Motor neuron (in vitro differentiated cells): ENCODE data around the gene ARIH2. TPM values are rescaled to one million over a fixed set of nuclear protein-coding genes. Genes with fewer than 3 reads are reported as not detected.

Experiments
- ATAC-seq, 8 experiments: fragments of 200-7000 bp; cut with Tn5 transposase; replicated peaks in 6 of 8; 2 replicates each; pipeline ENCODE4 v1.8.0; 2021; ENCODE audit warnings: mild to moderate bottlenecking in 8 of 8, moderate library complexity in 8 of 8
- H3K27ac ChIP-seq, 2 donors: fragments of 250-450 bp; sonication (Bioruptor Pico); 2 replicates each; pipeline ENCODE4 v1.9.0; 2021; ENCODE audit warnings: antibody characterized with exemption in 2 of 2, mild to moderate bottlenecking in 2 of 2, moderate library complexity in 1 of 2
- H3K4me1 ChIP-seq, 2 donors: fragments of 250-450 bp; sonication (Bioruptor Pico); replicated peaks in 1 of 2; 2 replicates each; pipeline ENCODE4 v1.6.1; 2021; ENCODE audit warnings: antibody characterized with exemption in 2 of 2, mild to moderate bottlenecking in 2 of 2, moderate library complexity in 1 of 2
- H3K4me3 ChIP-seq, 5 donors: fragments of 250-450 bp; sonication (Bioruptor Pico); 2 replicates each; pipeline ENCODE4 v1.9.0; 2021; ENCODE audit warnings: antibody characterized with exemption in 5 of 5, mild to moderate bottlenecking in 5 of 5, moderate library complexity in 4 of 5
- WGBS, 10 experiments: fragments of 450-650 bp; shearing (Covaris generic); methylation state at CpG; one replicate each; pipeline ENCODE4 v1.0.0; 2022; 5-methylcytosine and 5-hydroxymethylcytosine counted together
- in situ Hi-C, 9 experiments: fragments of 400-800 bp; cut with MboI; loops; one replicate each; pipeline ENCODE4 v1.15.0; 2021; ENCODE audit warnings: low sequenced_read_pairs in 9 of 9, low pct_unique_long_range_greater_than_20kb in 2 of 9; ENCODE audit not compliant: unreplicated experiment in 9 of 9
- total RNA-seq, 8 experiments: library from RNA; unstranded; fragments of 300-600 nt; gene quantifications; 2 replicates each; pipeline versions ENCODE4 v1.2.3 to v1.2.4, GENCODE V29; 2022

The ARIH2 gene
- total RNA-seq, 8 experiments from 2014 or later, result 42.4 to 111 (median 68.1) TPM

DNA sequence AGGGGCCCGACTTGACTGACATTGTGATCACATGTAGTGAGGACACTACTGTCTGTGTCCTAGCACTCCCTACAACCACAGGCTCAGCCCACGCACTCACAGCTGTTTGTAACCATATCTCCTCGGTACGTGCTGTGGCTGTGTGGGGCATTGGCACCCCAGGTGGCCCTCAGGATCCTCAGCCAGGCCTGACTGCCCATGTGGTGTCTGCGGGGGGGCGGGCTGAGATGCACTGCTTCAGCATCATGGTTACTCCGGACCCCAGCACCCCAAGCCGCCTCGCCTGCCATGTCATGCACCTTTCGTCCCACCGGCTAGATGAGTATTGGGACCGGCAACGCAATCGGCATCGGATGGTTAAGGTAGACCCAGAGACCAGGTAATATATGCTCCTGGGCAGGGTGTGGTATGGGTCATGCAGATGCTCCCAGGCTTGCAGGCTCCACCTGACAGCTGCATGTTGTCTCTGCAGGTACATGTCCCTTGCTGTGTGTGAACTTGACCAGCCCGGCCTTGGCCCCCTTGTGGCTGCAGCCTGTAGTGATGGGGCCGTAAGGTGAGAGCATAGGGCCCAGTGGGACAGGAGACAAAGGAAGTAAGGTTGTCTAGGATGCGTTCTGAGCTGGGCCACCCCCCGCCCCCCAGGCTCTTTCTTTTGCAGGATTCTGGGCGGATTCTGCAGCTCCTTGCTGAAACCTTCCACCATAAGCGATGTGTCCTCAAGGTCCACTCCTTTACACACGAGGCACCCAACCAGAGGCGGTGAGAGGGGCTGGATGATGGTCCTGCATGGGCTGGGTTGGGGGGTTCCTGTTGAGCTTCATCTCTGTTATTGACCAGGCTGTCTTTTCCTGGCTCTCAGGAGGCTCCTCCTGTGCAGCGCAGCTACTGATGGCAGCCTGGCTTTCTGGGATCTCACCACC, 95.4 kb downstream of the ARIH2 start:
- H3K27ac ChIP-seq, result no peak overlapping the region
- 80 to 100% (median 98%) methylated on average over 1 to 10 of the region's 24 CpGs; no CpG with 5 or more reads in 3 of the 10 experiments for WGBS, 10 experiments
- H3K4me3 ChIP-seq, result no peak overlapping the region
- ATAC-seq, result peak in 2 of 8 experiments; percentile 5 to 11
- in situ Hi-C loops, result no loop called here
- peaks cover 8 to 9% of the 10 kb centered on the region in 2 donors for H3K4me1 ChIP-seq

DNA sequence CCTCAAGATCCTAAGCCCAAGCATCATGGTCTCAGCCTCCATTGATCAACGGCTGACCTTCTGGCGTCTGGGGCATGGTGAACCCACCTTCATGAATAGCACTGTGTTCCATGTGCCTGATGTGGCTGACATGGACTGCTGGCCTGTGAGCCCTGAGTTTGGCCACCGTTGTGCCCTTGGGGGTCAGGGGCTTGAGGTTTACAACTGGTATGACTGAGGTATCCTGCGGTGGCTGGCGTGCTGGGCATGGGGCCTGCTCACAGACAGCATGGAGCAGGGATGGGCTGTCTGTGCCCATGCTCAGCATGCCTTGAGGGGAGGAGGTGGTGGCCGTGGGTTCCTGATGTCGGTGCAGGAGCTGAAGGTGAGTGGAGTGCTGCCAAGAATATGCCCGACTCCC, 96.4 kb downstream of the ARIH2 start:
- no peak overlapping the region for H3K4me3 ChIP-seq
- H3K27ac ChIP-seq, result no peak overlapping the region
- ATAC-seq, result no peak
- WGBS, 10 experiments, result 80 to 100% (median 100%) methylated on average over 1 to 2 of the region's 8 CpGs; no CpG with 5 or more reads in 5 of the 10 experiments
- H3K4me1 ChIP-seq, result peaks cover 16 to 18% of the 10 kb centered on the region in 2 donors
- in situ Hi-C loops, result no loop called here

DNA sequence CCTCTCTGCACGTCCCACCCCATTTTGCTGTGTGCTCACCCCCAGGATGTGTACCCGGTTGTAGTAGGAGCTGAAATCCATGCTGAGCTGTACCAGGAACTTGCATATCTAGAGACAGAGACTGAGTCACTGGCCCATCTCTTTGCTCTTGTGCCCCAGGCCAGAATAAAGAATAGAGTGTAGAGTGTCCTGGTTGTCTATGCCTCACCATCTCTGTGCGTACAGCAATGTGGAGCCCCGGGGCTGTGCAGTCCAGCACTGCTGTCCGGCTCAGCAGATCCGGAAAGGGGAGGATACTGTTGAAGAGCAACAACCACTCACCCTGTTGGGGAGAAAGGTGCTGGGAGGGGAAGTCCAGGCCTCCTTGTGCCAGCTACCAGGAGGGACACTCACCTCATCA, 97.1 kb downstream of the ARIH2 start:
- no peak overlapping the region for H3K27ac ChIP-seq
- in situ Hi-C loops, result no loop called here
- ATAC-seq, result peak in 1 of 8 experiments; percentile 35
- no peak overlapping the region for H3K4me3 ChIP-seq
- H3K4me1 ChIP-seq, result peaks cover 18 to 19% of the 10 kb centered on the region in 2 donors
- WGBS, 10 experiments, result 20 to 100% (median 100%) methylated on average over 1 to 3 of the region's 6 CpGs; no CpG with 5 or more reads in 7 of the 10 experiments

DNA sequence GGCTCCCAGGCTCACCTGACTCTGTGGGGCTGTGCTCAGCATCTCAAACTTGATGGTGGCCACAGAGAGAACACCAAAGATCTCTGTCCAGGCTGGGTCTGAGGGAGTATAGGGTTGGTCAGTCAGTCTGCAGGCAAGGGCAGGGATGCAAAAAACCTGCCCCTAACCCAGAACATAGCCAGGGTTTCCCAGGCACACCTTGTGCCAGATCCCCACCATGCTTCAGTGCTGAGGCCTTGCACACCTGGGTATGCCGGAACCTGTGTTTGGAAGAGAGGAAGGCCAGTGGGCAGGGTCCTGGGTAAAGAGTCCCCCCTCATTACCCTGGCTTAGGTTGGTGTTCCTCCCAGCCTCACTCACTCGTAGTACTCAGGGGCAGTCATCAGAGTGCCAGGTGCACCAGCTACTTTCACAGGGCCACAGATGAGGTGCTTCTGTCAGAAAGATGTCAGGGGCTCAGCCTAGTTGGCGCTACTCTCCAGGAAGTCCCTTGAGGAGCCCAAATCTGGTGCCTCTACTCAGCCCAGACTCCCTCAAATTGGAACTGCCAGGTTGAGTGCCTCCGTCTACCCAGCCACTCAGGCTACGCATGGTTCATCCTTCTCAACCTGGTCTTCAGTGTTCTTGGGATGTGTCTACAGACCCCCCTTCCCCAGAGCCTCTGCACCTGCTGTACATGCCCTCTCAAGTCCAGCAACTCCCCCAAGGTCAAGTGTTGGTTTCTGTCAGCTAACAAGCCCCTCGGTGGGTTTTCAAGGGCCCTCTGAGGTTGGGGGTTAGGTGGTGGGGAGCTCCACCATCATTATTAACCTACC, 98.0 kb downstream of the ARIH2 start:
- no peak for ATAC-seq
- in situ Hi-C loops, result no loop called here
- H3K27ac ChIP-seq, result no peak overlapping the region
- no peak overlapping the region for H3K4me3 ChIP-seq
- H3K4me1 ChIP-seq, result peaks cover 18 to 19% of the 10 kb centered on the region in 2 donors
- WGBS, 10 experiments, result 80 to 100% (median 100%) methylated on average over 1 to 3 of the region's 6 CpGs; no CpG with 5 or more reads in 3 of the 10 experiments

DNA sequence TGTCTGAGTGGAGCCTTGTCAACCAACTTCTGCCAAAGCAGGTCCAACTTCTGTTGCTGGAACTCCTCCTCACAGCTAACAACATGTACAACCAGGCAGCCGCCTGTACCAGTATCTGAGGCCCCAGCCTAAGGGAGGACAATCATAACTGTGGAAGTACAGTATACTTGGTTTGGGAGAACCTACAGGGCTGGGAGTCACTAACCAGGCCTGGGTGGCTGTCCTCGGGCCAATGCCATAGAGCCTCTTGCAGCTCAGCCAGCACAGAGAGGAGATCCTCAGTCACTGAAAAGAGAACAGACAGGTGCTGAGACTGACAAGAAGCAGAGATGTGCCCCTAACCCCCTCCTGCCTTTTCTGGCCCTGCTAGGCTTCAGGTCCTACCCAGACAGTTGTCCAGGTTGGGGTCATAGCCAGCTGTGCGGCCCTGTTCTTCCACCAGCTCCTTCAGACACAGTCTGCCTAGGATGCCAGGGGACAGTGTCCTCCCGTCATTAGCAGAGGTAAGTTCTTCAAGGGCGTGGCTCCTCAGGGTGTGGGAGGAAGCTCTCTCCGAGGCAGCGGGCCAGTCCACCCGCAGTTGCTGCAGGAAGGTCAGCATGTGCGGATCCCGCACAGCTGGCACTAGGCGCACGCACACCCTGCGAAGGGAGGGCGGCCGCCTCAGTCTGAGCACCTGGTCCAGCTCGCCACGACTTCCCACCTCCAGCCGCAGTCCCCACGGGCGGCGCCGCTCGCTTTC, 98.8 kb downstream of the ARIH2 start:
- in situ Hi-C loops, result no loop called here
- WGBS, 10 experiments, result 0 to 60% (median 21%) methylated on average over 1 to 15 of the region's 23 CpGs; no CpG with 5 or more reads in 6 of the 10 experiments
- Histone ChIP-seq H3K27ac (peak overlapping the region; percentile 61 to 76), H3K4me3 (peak overlapping the region; percentile 52 to 96 (median 83)), H3K4me1 (peaks cover 18 to 19% of the 10 kb centered on the region in 2 donors)
- ATAC-seq, result peak in 1 of 8 experiments; percentile 0

DNA sequence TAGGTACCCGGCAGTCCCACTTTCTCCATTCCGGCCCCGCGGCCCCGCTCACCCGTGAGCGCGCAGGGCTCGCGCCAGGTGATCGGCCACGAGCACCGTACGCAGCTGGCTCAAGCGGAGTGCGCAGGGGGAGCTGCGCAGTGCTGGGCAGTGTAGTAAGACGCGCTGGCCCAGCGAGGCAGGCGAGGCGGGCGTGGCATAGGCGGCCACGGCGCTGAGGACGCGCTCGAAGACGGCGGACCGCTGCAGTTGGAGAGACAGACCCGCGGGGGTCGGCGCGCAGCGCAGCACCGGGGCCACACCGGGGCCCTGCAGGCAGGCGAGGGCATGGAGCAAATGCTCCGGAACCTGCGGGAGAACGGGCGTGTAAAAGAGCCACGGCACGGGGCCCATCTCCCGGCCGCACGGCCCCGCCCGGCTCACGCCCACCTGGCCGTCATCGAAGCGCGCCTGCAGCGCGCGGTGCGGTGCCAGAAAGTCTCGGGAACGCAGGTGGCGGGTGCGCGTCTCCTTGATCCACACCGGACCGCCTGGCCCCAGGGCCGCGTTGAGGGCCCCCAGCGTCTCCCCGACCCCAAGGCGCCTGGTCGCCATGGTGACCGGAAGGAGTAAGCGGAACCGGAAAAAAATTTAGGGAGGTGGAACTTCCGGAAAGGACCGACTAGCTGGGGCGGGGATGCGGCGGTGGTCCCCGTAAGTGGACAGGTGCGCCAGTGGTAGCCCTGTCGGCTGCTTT, 99.5 kb downstream of the ARIH2 start, which contains the start of gene DALRD3:
DALRD3 (minus strand) TSS at position 610 of the 736 bp plus-strand sequence; CDS start at position 594, 16 bp downstream.
- ATAC-seq, result peak; percentile 7 to 47 (median 36)
- H3K27ac ChIP-seq, result peak within 1 kb of the TSS; percentile 61 to 76
- in situ Hi-C loops, result no loop called here
- H3K4me1 ChIP-seq, result peaks cover 22% of the 10 kb centered on the region in 2 donors
- peak within 1 kb of the TSS; percentile 52 to 96 (median 83) for H3K4me3 ChIP-seq
- WGBS, 10 experiments, result 0 to 2% methylated on average over 8 to 17 of the region's 85 CpGs; no CpG with 5 or more reads in 8 of the 10 experiments

DNA sequence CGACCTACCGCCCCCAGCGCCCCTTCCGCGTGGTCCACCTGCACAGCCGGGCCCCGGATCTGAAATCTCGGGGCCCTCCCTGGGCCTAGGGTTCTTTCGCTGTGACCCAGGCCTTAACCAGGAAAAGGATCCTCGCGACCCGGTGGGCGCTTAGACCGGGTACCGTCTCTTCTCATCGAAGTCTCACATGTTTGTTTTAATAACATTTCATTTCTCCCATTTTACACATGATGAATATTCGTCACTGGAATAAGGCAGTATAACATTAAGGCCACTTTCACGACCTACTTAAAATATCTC, 100.0 kb downstream of the ARIH2 start:
- in situ Hi-C loops, result no loop called here
- 0 to 13% (median 7%) methylated on average over 1 to 9 of the region's 18 CpGs; no CpG with 5 or more reads in 2 of the 10 experiments for WGBS, 10 experiments
- H3K4me1 ChIP-seq, result peaks cover 22 to 24% of the 10 kb centered on the region in 2 donors
- peak overlapping the region; percentile 52 to 96 (median 83) for H3K4me3 ChIP-seq
- ATAC-seq, result no peak
- peak overlapping the region; percentile 61 to 76 for H3K27ac ChIP-seq

DNA sequence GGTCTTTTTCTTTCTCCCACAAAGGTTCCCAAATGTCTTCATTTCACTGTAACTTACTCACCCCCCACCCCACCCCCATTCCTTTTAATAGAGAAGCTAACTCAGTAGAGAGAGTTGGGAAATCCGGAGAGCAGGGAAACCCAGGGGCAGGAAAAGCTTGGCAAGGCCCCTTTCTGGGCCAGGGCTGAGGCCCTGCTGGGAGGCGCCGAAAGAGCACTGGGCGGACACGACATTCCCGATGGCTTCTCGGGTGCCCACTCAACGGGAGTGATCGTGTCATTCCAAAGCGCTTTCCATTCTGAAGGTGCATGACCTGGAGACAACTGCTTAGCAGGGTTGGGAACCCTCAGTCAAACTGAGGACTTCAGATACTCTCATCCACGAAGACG, 101.3 kb downstream of the ARIH2 start:
- no peak for ATAC-seq
- H3K4me3 ChIP-seq, result peak overlapping the region; percentile 78 to 97 (median 92)
- in situ Hi-C loops, result no loop called here
- peaks cover 22 to 24% of the 10 kb centered on the region in 2 donors for H3K4me1 ChIP-seq
- WGBS, 10 experiments, result 33 to 90% (median 67%) methylated on average over 1 to 6 of the region's 12 CpGs; no CpG with 5 or more reads in 5 of the 10 experiments
- peak overlapping the region in 1 of 2 donors; percentile 99 for H3K27ac ChIP-seq

DNA sequence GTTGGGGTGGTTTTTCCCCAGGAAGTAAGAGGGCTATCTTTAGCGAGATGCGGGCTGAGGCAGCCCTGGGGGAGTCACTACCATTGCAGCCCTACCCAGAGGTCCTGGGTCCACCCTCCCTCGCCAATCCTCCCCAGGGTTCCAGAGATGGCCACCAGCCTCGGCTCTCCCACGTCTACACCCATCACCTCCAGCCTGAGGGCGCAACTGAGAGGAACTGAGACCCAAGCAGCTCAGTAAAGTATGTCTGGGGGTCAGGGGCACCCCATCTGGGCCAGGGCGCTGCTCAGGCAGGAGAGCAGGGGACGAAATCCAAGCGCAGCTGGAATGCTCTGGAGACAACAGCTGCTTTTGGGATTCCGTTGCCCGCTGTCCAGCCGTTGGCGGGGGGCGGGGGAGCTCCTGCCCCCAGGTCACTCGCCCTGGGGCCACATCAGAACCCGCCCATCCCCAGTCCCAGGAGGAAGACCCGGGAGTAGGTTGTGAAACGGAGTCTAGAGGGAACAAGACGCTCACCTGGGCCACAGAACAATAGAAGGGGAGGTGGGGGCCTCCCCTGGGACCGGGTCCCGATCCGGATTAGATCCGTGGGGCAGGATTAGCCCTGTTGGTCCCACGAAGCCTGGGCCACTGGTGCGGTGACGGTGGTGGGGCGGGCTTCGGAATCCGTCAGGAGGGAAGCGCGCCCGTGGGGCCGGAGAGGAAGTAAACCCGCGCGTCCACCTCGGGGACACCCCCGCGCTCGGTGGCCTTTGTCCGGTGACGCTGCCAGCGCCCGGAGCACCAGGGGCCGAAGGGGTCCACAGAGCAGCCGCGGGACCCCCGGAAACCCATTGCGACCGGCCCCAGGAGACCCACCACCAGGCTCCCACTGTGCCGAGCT, 101.9 kb downstream of the ARIH2 start:
- peak in 3 of 8 experiments; percentile 0 to 1 (median 0) for ATAC-seq
- in situ Hi-C loops, result no loop called here
- Histone ChIP-seq H3K27ac (peak overlapping the region; percentile 76 to 99), H3K4me3 (peak overlapping the region; percentile 78 to 97 (median 92)), H3K4me1 (peaks cover 22 to 24% of the 10 kb centered on the region in 2 donors)
- 0 to 20% (median 2%) methylated on average over 1 to 9 of the region's 51 CpGs; no CpG with 5 or more reads in 5 of the 10 experiments for WGBS, 10 experiments

DNA sequence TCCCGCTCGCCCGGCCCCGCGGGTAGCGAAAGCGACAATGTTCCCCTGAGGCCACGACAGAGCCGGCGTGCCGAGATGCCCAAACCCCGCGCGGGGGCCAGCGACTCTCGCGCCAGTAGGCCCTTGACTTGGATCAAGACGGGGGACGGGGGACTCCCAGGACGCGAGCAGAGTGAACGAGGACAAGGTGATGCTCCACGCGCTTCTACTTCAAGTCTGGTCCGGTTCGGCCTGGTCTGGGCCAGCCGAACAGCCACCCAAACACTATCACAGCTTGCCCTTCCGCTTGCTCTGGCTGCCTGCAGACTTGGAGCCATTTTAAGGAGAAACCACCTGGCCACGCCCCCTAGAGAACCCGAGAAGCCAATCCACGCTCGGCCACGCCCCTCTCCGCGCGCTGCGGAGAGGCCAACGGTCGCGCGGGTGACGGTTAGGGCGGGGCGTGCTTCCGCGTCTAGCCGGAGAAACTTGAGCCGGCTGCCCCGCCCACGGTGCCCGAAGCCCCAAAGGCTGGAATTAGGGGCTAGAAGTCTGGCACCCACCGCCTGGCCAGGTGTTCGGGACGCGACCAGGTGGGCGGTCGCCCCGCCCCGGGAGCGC, 102.7 kb downstream of the ARIH2 start:
- Histone ChIP-seq H3K27ac (peak overlapping the region; percentile 99), H3K4me3 (peak overlapping the region; percentile 78 to 97 (median 92)), H3K4me1 (peaks cover 22 to 24% of the 10 kb centered on the region in 2 donors)
- in situ Hi-C loops, result no loop called here
- ATAC-seq, result peak; percentile 48 to 72 (median 67)
- WGBS, 10 experiments, result 0% methylated on average over 2 to 20 of the region's 60 CpGs; no CpG with 5 or more reads in 7 of the 10 experiments
